Stimulated activated naive CD4-positive, alpha-beta T cell treated with Interleukin-2 at 50 U/mL for 16 hours (primary cell): ENCODE results near the gene PEX12.
"Not testable (repeated sequence)": the region's sequence is repeated elsewhere in the genome, so short reads cannot be mapped to it uniquely, and the experiment has no call there.

Experiments used
- DNase-seq: peaks from one replicate; lab custom pipeline; 2025; lab: John Stamatoyannopoulos, UW

PEX12 gene

GRCh38 chr17:35577830-35578196, 558 bp downstream of the PEX12 start:
- DNase-seq: no peak

GRCh38 chr17:35575759-35576158, 2.6 kb downstream of the PEX12 start:
- no peak for DNase-seq

DNA sequence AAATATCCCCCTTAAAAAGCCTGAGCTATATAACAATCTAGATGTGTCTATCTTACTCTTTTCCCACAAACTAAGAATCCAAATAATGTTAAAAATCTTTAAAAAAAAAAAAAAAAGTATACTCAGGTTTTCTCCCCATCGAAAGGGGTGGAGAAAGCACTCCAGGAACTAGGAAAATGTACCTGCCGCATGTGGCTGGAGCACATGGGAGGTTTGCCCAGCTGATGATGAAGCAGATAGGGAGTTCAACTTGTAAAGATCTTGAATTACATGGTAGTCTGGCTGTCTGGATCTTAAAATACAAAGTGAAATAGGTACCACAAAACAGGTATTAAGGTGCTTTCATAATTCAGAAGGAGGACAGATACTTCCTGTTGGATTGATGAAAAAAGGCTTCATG, 9.0 kb downstream of the PEX12 start:
- DNase-seq: no peak

- peak; percentile 36 for DNase-seq
Measured at GRCh38 chr17:35568561-35568960, 9.8 kb downstream of the PEX12 start.

DNA sequence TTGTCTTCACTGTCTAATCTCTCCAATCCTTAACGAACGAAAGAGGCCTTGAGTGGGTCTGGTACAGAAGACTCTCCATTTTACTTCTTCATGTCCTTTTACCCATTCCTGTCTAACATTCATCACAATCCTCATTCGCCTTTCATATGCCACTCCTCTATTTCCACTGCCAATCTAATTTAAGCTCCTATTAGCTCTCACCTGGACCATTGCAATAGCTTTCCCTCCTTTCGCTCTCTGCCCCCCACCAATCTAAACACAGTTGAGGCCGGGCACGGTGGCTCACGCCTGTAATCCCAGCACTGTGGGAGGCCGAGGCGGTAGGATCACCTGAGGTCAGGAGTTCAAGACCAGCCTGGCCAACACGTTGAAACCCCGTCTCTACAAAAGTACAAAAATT, 11.4 kb downstream of the PEX12 start:
- no peak for DNase-seq

- DNase-seq: not testable (repeated sequence)
Measured at GRCh38 chr17:35563181-35563580, 15.2 kb downstream of the PEX12 start.

GRCh38 chr17:35560703-35561102, 17.7 kb downstream of the PEX12 start, which contains the start of gene SLFN14:
SLFN14 (minus strand) TSS chr17:35560819; CDS start chr17:35558062, 2,757 bp downstream.
- DNase-seq: no peak

DNA sequence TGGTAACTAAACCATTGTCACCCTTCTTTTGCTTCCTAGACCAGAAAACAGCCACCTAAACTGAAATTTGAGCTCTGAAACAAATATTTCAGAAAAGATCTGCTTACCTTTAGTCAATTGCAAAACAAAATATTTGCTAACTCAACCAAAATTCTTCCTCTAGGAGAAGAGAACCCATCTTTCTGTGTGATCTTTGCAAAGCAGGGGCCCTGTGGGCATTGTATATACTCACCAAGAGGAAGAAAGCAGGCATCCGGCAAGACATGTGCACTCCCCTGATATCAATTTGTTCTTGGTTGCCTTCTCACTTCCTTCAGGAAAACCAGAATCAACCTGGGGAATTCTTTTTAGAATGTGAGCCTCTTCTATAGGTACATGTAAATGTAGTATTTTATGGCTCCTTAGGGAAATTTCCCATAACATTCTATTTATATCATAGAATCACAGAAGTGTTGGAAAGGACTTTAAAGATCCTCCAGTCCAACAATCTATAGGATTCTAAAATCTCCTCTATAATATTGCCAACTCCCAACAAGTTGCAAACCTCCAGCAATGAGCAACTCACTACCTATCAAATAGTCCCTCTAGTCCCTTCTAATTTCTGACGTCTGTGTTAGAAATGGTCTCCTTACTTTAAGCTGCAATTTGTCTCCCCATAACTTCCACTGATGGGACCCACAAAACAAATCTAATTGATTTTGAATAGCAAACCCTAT, 18.7 kb downstream of the PEX12 start:
- DNase-seq: no peak

DNA sequence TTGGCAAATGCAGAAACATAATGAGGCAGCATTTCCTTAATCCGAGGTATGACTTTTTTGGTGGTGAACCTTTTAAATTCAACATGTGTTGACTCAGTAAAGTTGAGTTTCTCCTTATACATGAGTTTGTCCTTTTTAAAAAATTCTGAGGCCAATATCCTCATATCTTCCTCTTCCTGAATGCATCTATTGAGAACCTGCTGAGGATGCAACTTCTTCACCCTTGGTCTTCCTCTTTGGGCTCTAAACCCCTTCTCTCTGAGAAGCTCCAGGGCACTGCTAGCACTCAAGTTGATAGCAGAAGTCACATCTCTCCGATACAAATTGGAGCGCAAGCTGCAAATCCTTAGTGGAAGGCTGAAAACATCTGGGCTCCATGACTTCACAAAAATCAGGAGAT, 21.0 kb downstream of the PEX12 start:
- DNase-seq: no peak

GRCh38 chr17:35555691-35556090, 22.7 kb downstream of the PEX12 start:
- DNase-seq: no peak

- DNase-seq: no peak
Measured at GRCh38 chr17:35554668-35555067, 23.7 kb downstream of the PEX12 start.

- no peak for DNase-seq
Measured at GRCh38 chr17:35553310-35553709, 25.1 kb downstream of the PEX12 start.

- no peak for DNase-seq
Measured at GRCh38 chr17:35548978-35549377, 29.4 kb downstream of the PEX12 start.

DNA sequence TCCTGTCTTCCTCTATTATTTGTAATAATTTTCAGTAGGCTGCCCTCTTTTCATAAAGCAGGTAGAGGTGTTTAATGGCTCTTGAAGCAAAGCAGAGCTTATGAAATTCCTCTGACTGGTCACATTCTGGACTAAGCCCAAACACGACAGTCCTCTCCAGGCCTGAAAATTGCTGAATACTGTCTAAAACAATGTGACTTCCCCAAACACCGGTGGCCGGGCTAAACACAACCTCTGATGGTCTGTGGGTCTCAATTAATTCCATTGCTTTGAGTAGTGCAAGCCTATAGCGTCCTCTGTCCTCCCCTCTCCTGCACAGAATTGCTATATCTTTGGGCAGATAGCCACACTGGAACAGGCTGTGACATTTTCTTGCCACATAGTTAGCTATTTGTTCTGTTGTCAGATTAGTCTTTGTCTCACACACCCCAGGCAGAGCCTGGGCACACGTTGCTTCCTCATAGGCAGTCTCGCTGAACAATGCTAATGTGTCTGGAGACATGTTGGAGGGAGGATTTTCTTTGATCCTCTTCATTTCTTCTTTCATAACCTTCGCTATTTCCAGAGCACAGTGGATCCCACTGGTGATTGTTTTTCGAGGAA, 30.1 kb downstream of the PEX12 start:
- no peak for DNase-seq

DNA sequence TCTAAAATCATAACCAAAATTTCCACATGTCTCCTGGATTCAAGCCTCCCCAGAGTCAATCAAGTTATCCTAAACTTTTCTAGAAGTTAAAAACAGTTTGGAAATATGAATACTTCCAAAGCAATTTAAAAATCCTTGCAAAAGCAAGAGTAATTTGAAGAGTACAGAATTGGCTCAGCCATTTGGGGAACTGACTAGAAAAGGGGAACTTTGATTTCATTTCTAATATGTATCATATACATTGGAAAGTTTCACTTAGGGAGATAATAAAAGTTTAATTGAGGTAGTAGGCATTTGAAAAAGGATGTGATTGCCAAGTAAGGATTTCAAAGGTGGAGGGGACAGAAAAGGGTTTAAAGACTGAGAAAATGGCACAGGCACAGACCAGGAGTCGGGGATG, 31.9 kb downstream of the PEX12 start:
- DNase-seq: no peak

DNA sequence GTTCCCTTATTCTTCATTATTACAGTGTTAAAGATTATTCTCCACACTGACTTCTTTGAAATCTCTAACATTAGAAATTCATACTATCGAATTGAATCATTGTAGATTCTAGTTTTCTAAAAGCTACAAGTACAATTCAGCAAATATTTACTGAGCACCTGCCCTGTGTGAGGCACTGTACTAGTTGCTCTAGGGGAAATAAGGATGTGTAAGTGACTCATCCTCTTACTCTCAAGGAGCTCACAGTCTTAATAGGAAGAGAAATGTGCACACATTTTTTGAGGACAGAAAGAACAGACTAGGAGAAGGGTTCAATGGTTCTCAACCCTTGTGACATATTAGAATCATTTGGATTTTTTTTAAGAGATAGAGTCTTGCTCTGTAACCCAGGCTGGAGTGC, 33.2 kb downstream of the PEX12 start:
- DNase-seq: no peak

- no peak for DNase-seq
Measured at GRCh38 chr17:35543856-35544255, 34.5 kb downstream of the PEX12 start.

DNA sequence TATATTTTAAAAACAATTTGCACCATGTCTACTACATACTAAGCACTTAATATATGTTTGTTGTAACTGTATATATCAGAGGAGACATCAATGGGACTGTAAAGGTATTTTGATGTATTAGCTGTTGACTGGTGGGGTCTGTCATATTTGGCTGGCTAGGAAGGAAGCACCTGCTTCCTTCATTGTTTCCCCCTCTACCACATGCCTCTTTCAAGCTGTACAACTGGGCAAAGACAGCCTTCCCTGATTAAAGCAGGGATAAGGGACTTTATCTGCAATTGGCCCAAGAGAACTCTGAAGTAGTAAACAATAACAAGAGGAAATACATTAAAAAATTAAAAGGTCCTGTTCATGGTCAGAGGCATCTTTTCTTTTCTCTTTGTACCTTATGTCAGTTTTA, 35.4 kb downstream of the PEX12 start:
- DNase-seq: no peak

DNA sequence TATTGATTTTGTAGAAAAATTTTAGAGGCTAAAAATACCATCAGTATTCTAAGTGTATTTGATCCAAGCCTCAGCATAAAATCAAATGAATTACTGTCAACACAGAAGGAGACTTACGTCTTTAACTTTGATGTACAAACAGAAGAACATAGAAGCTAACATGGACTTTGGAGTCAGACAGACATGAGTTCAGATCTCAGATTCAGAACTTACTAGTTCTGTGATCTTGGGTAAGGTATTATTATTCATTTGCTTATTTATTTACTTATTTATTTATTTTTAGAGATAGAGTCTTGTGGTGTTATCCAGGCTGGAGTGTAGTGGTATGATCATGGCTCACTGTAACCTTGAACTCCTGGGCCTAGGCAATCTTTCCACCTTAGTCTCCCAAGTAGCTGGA, 36.9 kb downstream of the PEX12 start:
- no peak for DNase-seq

DNA sequence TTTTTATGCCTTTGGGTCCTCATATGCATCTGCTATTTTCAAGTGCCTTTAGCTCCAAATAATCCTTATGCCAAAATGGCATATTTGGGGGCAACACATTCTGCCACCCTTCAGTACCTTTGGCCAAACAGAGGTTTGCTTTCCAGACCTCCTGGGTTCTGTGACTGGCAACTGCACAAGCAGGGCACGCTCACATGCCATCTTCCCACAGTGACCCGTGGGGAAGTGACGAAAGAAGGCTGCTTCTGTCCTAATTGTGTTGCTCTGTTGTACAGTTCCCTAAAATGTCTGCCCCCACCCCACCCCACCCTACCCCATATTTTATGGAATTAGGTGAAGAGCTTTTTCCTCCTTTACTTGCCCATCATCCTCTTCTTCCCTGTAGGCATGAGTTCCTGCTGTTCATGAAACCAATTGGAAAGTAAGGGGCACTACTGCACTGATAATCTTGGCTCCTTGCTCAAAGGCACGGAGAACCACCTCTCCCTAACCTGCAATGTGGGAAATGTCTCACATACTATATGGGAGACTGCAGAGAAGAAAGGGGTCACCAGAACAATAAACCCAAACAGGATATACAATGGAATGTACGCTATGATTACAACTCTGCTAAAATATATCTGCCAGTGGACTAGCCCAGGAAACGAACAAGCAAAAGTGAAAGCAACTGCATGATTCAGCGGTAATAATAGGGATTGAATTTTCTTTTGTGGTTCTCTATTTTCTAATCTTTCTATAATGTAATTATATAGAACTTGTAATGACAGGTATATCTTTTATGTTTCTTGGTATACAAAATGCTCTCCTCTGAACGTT, 37.6 kb downstream of the PEX12 start:
- DNase-seq: peak; percentile 21

DNA sequence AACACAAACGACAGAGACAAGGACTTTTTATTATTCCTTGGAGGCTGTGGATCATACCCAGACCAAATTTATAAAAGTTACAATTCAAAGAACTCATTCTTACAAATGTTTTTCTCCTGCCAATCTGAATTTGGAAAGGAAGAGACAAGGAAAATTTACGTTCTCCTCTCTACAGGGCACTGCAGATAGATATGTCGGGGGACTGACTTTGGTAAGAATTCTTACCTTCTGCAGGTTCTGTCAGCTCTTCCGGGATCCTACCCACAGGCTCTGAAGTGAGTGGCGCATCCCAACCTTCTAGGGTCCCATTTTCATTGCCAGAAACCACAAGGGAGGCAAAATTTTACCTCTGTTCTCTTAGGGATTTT, 38.7 kb downstream of the PEX12 start:
- no peak for DNase-seq

DNA sequence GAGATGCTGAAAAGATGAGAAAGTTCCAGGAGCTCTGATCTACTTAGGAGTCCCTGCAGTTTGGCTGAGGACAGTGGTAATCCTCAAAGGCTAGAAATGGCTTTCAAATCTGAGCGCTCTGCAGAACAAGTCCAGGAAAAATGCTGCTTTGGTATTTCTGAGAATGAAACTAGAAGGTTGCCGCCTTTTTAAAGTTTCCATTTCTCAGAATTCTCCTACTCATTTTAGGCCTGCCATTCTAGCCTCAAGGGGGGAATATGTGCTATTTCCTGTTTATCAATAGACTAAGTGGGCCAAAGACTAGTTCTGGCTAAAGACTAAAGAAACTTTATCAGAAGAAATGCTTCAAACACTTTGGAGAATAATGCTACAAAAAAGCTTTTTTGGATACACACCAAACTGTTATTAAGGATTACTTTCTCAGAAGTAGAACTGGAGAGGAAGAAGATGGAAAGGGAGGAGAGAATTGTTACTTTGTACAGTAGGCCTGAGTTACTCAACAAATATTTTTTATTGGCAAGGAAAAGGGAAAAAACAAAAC, 40.7 kb downstream of the PEX12 start, which contains the start of gene SLFN12L:
SLFN12L (minus strand) TSS at position 78 of the 541 bp plus-strand sequence. CDS start 15,314 bp downstream, outside the sequence.
- no peak for DNase-seq
